K562 (cell line): ENCODE data around the gene LRP1B. TPM values are rescaled to one million over a fixed set of nuclear protein-coding genes. Genes with fewer than 3 reads are reported as not detected.

ENCODE experiments used
- ATAC-seq: fragments of 200-7000 bp; cut with Tn5 transposase; 3 replicates; pipeline ENCODE4 v1.9.1; 2020; ENCODE audit warnings: moderate library complexity
- BruUV-seq: library from RNA; stranded (reverse); fragments of 400-500 nt; replicated peaks from 2 replicates; lab custom pipeline; 2021; lab: Mats Ljungman, UMichigan
- CTCF ChIA-PET: fragments of 300-600 bp; formaldehyde crosslinking; extraction: SDS; loops from one replicate; lab custom pipeline; 2021; ENCODE audit warnings: low intra/inter-chr PET ratio; lab: Yijun Ruan, JAX
- POLR2A ChIA-PET: fragments of 300-600, 350-650 bp; sonication (Branson Sonifier 250); formaldehyde crosslinking; extraction: SDS; loops from one replicate; lab custom pipeline; 2021; ENCODE audit warnings: antibody characterized with exemption, inconsistent platforms; lab: Yijun Ruan, JAX
- DNase-seq, 4 experiments: peaks; one replicate each; pipeline versions ENCODE4 v3.0.0 to v3.0.0-alpha.2; 2011 to 2018; ENCODE audit warnings: low spot score in 3 of 4, mixed read lengths in 3 of 4; ENCODE audit errors: extremely low read depth in 1 of 4
- FAIRE-seq: peaks from 2 replicates; lab custom pipeline; 2011; peaks lifted over from hg19 to GRCh38; lab: Jason Lieb, UNC
- H2AFZ ChIP-seq: 2 replicates; pipeline ENCODE4 v1.6.0; 2011; ENCODE audit warnings: low read depth, low read length, control low read depth, inconsistent platforms
- H3K27ac ChIP-seq: fragments of 200-600 bp; 3 replicates; pipeline ENCODE4 v1.8.0; 2011; ENCODE audit warnings: low read depth, mild to moderate bottlenecking, control low read depth, inconsistent platforms, low read length, moderate library complexity, mixed read lengths; ENCODE audit errors: extremely low read depth
- H3K27me3 ChIP-seq, 2 experiments: fragments of 300-600 bp in 1 of 2; 2 replicates in 1 of 2; 3 replicates in 1 of 2; pipeline versions ENCODE4 v1.6.0 to v1.8.0; 2011; ENCODE audit warnings: inconsistent platforms in 2 of 2, low read length in 2 of 2, mild to moderate bottlenecking in 1 of 2, mixed read lengths in 1 of 2, moderate library complexity in 1 of 2; ENCODE audit not compliant: control insufficient read depth in 2 of 2, insufficient read depth in 2 of 2
- H3K36me3 ChIP-seq: fragments of 300-600 bp; 3 replicates; pipeline ENCODE4 v1.8.0; 2011; ENCODE audit warnings: mild to moderate bottlenecking, low read length, inconsistent platforms; ENCODE audit not compliant: control insufficient read depth, insufficient read depth
- H3K4me1 ChIP-seq, 2 experiments: fragments of 200-600 bp in 1 of 2; replicated peaks in 1 of 2; 2 replicates in 1 of 2; 3 replicates in 1 of 2; pipeline versions ENCODE4 v1.5.1 to v1.8.0; 2011; ENCODE audit warnings: inconsistent platforms in 2 of 2, low read length in 2 of 2, mild to moderate bottlenecking in 1 of 2, mixed read lengths in 1 of 2, moderate library complexity in 1 of 2; ENCODE audit not compliant: control insufficient read depth in 2 of 2, insufficient read depth in 2 of 2
- H3K4me2 ChIP-seq: 2 replicates; pipeline ENCODE4 v1.6.1; 2011; ENCODE audit warnings: low read length, control low read depth, inconsistent platforms, mixed read lengths; ENCODE audit not compliant: insufficient read depth
- H3K4me3 ChIP-seq: fragments of 200-600 bp; sonication (generic), shearing (Covaris generic); 2 replicates; pipeline ENCODE4 v1.5.1; 2016; ENCODE audit warnings: control low read depth, inconsistent platforms
- H3K79me2 ChIP-seq: fragments of 200-600 bp; 3 replicates; pipeline ENCODE4 v1.8.0; 2011; ENCODE audit warnings: low read length, inconsistent platforms; ENCODE audit not compliant: control insufficient read depth, insufficient read depth
- H3K9ac ChIP-seq, 2 experiments: 2 replicates each; pipeline versions ENCODE4 v1.6.0 to v1.6.1; 2011; ENCODE audit warnings: low read depth in 2 of 2, low read length in 2 of 2, control low read depth in 1 of 2, inconsistent platforms in 1 of 2, mild to moderate bottlenecking in 1 of 2, mixed read lengths in 1 of 2; ENCODE audit not compliant: insufficient read depth in 1 of 2
- H3K9me1 ChIP-seq: one replicate; pipeline ENCODE4 v1.6.0; 2011; ENCODE audit warnings: inconsistent platforms, mild to moderate bottlenecking, low read length, moderate library complexity; ENCODE audit not compliant: control insufficient read depth, insufficient read depth
- H3K9me3 ChIP-seq: replicated peaks from 2 replicates; pipeline ENCODE4 v1.5.1; 2011; ENCODE audit warnings: low read depth, low read length, inconsistent platforms; ENCODE audit not compliant: control insufficient read depth, insufficient read depth
- H4K20me1 ChIP-seq: replicated peaks from 2 replicates; pipeline ENCODE4 v1.6.1; 2011; ENCODE audit warnings: low read length, inconsistent platforms, mixed read lengths; ENCODE audit not compliant: control insufficient read depth, insufficient read depth
- ARID3A ChIP-seq: IDR thresholded peaks from 2 replicates; pipeline ENCODE4 v1.6.1; 2012; ENCODE audit warnings: low read depth, low read length, improper control_type of control experiment, borderline replicate concordance
- ARID4B ChIP-seq: sonication (generic); formaldehyde crosslinking; IDR thresholded peaks from 2 replicates; pipeline ENCODE4 v1.8.0; 2022; ENCODE audit warnings: mild to moderate bottlenecking, missing genetic modification reagents
- CBFA2T3 ChIP-seq: fragments of 450-650 bp; IDR thresholded peaks from 2 replicates; pipeline ENCODE4 v1.6.1; 2017
- CREB3 ChIP-seq: fragments of 450-650 bp; conservative IDR thresholded peaks from 2 replicates; pipeline ENCODE4 v1.6.1; 2016; ENCODE audit warnings: missing genetic modification characterization, low read depth, mild to moderate bottlenecking, missing compliant biosample characterization, moderate library complexity
- E2F3 ChIP-seq: fragments of 250-450 bp; sonication (Bioruptor Pico); IDR thresholded peaks from 2 replicates; pipeline ENCODE4 v1.4.0; 2020; ENCODE audit warnings: mild to moderate bottlenecking
- EGR1 ChIP-seq: fragments of 450-650 bp; conservative IDR thresholded peaks from 2 replicates; pipeline ENCODE4 v1.6.1; 2017; ENCODE audit warnings: mild to moderate bottlenecking
- HMG20A ChIP-seq: fragments of 450-650 bp; formaldehyde crosslinking; conservative IDR thresholded peaks from 2 replicates; pipeline ENCODE4 v1.4.0; 2020; ENCODE audit warnings: mild to moderate bottlenecking, mixed read lengths
- LCOR ChIP-seq: sonication (generic); formaldehyde crosslinking; IDR thresholded peaks from 2 replicates; pipeline ENCODE4 v1.8.0; 2022; ENCODE audit warnings: mild to moderate bottlenecking, missing genetic modification reagents
- MTA2 ChIP-seq: fragments of 450-650 bp; IDR thresholded peaks from 2 replicates; pipeline ENCODE4 v1.6.1; 2016; ENCODE audit warnings: low read depth
- NCOA6 ChIP-seq: fragments of 450-650 bp; IDR thresholded peaks from 2 replicates; pipeline ENCODE4 v1.6.1; 2017; ENCODE audit warnings: mild to moderate bottlenecking
- OTX1 ChIP-seq: fragments of 450-650 bp; formaldehyde crosslinking; IDR thresholded peaks from 2 replicates; pipeline ENCODE4 v1.4.0; 2022; ENCODE audit warnings: mild to moderate bottlenecking
- SAFB ChIP-seq: fragments of 200-400 bp; formaldehyde crosslinking; IDR thresholded peaks from 2 replicates; pipeline ENCODE4 v1.6.1; 2017; ENCODE audit warnings: low read depth, low read length, borderline replicate concordance
- SREBF1 ChIP-seq: fragments of 150-350 bp; IDR thresholded peaks from 2 replicates; pipeline ENCODE4 v1.6.1; 2014; ENCODE audit warnings: antibody characterized with exemption, low read depth, low read length, borderline replicate concordance
- ZEB2 ChIP-seq: fragments of 450-650 bp; IDR thresholded peaks from 2 replicates; pipeline ENCODE4 v1.6.1; 2016
- ZFP36 ChIP-seq: fragments of 150-350 bp; IDR thresholded peaks from 2 replicates; pipeline ENCODE4 v1.6.1; 2018; ENCODE audit warnings: low read length, low read depth; ENCODE audit not compliant: partially characterized antibody
- ZNF12 ChIP-seq: sonication (generic); formaldehyde crosslinking; IDR thresholded peaks from 2 replicates; pipeline ENCODE4 v1.4.0; 2020; ENCODE audit warnings: mild to moderate bottlenecking, missing genetic modification reagents
- ZNF263 ChIP-seq: sonication (generic); formaldehyde crosslinking; IDR thresholded peaks from 2 replicates; pipeline ENCODE4 v1.8.0; 2022; ENCODE audit warnings: mild to moderate bottlenecking, missing genetic modification reagents, borderline replicate concordance
- ZNF511 ChIP-seq: sonication (generic); formaldehyde crosslinking; IDR thresholded peaks from 2 replicates; pipeline ENCODE4 v1.8.0; 2022; ENCODE audit warnings: mild to moderate bottlenecking, missing genetic modification reagents
- WGBS: fragments of 100-300 bp; shearing (Covaris generic); methylation state at CpG from one replicate; pipeline ENCODE4 v1.1.6; 2016; ENCODE audit warnings: low coverage, mixed read lengths; ENCODE audit not compliant: insufficient coverage; ENCODE audit errors: missing lambda C conversion rate; 5-methylcytosine and 5-hydroxymethylcytosine counted together
- in situ Hi-C: fragments of 300-500 bp; cut with MboI; formaldehyde crosslinking; loops from 4 replicates; pipeline ENCODE4 v1.15.0; 2018; ENCODE audit warnings: inconsistent platforms, mixed read lengths
- intact Hi-C: fragments of 100-400 bp; cut with micrococcal nuclease; formaldehyde crosslinking; loops from 2 replicates; pipeline ENCODE4 v1.14.2; 2022
- polyA plus RNA-seq, 8 experiments: library from polyadenylated mRNA; depleted of rRNA in 4 of 8; stranded (reverse) in 5 of 8; unstranded in 3 of 8; fragments of >200 nt; fragmentation: Nextera tagmentation in 2 of 8; fragmentation: Illumina TruSeq in 1 of 8; extraction: Ambion mirVana in 2 of 8; extraction: Trizol in 1 of 8; gene quantifications; 2 replicates each; pipeline versions ENCODE4 v1.2.1 to v1.2.3, GENCODE V29; 2011 to 2014; ENCODE audit warnings: inconsistent platforms in 1 of 8, missing spikeins in 1 of 8
- total RNA-seq, 7 experiments: library from RNA; depleted of rRNA in 6 of 7; stranded (reverse); fragments of >200 nt in 6 of 7; fragmentation: Illumina TruSeq in 2 of 7; extraction: Trizol in 2 of 7; gene quantifications; 2 replicates each; pipeline versions ENCODE4 v1.2.1 to v1.2.3, GENCODE V29; 2011 to 2021; ENCODE audit warnings: low replicate concordance in 1 of 7

LRP1B gene
- total and polyA plus RNA-seq, 9 of the 15 experiments (the other 6 are each of a cell fraction or from before 2014, with no cell fraction given): not detected

DNA sequence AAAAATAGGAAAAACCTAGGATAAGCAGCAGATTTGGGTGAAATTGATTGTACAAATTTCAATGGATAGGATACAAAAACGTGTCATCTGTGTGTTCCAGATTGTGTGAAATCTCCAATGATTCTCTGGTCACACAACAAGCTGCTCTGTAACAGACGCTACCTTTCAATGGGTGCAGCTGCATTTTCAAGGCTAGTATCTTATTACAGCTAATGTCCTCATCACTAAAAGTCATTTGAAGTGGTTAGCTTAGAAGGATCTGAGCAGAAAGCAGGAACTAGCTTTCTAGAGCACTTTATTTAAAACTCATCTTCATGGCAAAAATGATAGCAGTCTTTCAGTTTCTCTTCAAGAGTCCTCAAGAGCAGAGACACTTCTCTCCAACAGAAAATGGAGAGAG, 364.6 kb downstream of the LRP1B start:
- DNase-seq: no peak
- no peak overlapping the region for H2AFZ ChIP-seq
- H3K4me3 ChIP-seq: no peak overlapping the region
- no peak overlapping the region for H3K27ac ChIP-seq
- no peak overlapping the region for H3K4me2 ChIP-seq
- in situ Hi-C loops (no loop called here), intact Hi-C loops (no loop called here)
- no peaks in the 10 kb centered on the region for H3K9me1 ChIP-seq
- BruUV-seq: no TSS peak
- no peaks in the 10 kb centered on the region for H3K27me3 ChIP-seq
- H3K79me2 ChIP-seq: no peaks in the 10 kb centered on the region
- ATAC-seq: no peak
- no peaks in the 10 kb centered on the region for H3K4me1 ChIP-seq
- ChIA-PET POLR2A (no interaction called here), CTCF (no interaction called here)
- H4K20me1 ChIP-seq: no peaks in the 10 kb centered on the region
- no peak for FAIRE-seq
- H3K9ac ChIP-seq: no peak overlapping the region
- no peaks in the 10 kb centered on the region for H3K36me3 ChIP-seq
- WGBS: 0% methylated on average over 2 of the region's 2 CpGs
- H3K9me3 ChIP-seq: no peaks in the 10 kb centered on the region
- no peak for TF ChIP-seq OTX1 (CRISPR knock-in tag)
- no peak for TF ChIP-seq CREB3
- TF ChIP-seq MTA2: no peak
- TF ChIP-seq CBFA2T3: no peak
- TF ChIP-seq SAFB: no peak
- TF ChIP-seq E2F3: no peak
- no peak for TF ChIP-seq HMG20A (CRISPR knock-in tag)
- TF ChIP-seq ZEB2: no peak
- no peak for TF ChIP-seq EGR1
- TF ChIP-seq LCOR: no peak
- TF ChIP-seq ZNF263 (CRISPR knock-in tag): no peak
- no peak for TF ChIP-seq ZFP36
- no peak for TF ChIP-seq ZNF511 (CRISPR knock-in tag)
- no peak for TF ChIP-seq NCOA6
- no peak for TF ChIP-seq SREBF1
- no peak for TF ChIP-seq ARID4B (CRISPR knock-in tag)
- TF ChIP-seq ZNF12 (CRISPR knock-in tag): no peak
- no peak for TF ChIP-seq ARID3A
